CD4-positive, alpha-beta memory T cell (primary cell): ENCODE results near the gene SPTSSA. TPM values are rescaled to one million over a fixed set of nuclear protein-coding genes. Genes with fewer than 3 reads are reported as not detected.

Experiments
- CTCF ChIA-PET: fragments of 350-600 bp; sonication (Branson Sonifier 250); formaldehyde crosslinking; loops from one replicate; lab custom pipeline; 2021; ENCODE audit warnings: inconsistent platforms; ENCODE audit not compliant: partially characterized antibody; lab: Charles Lee
- POLR2A ChIA-PET: fragments of 350-600 bp; sonication (Branson Sonifier 250); formaldehyde crosslinking; loops from one replicate; lab custom pipeline; 2021; ENCODE audit not compliant: partially characterized antibody; lab: Charles Lee
- DNase-seq, 5 donors: peaks; one replicate each; pipeline versions ENCODE4 v3.0.0 to v3.0.0-alpha.2; 2020 to 2022; ENCODE audit warnings: mixed read lengths in 1 of 5
- H3K27ac ChIP-seq: one replicate; pipeline ENCODE4 v1.7.0; 2013; ENCODE audit warnings: low read depth, low read length
- H3K27me3 ChIP-seq: 2 replicates; pipeline ENCODE4 v1.7.0; 2013; ENCODE audit warnings: mild to moderate bottlenecking, low read length, moderate library complexity; ENCODE audit not compliant: insufficient read depth
- H3K36me3 ChIP-seq: 2 replicates; pipeline ENCODE4 v1.7.0; 2013; ENCODE audit warnings: mild to moderate bottlenecking, low read length, moderate library complexity; ENCODE audit not compliant: insufficient read depth
- H3K4me1 ChIP-seq: 2 replicates; pipeline ENCODE4 v1.7.0; 2013; ENCODE audit warnings: mild to moderate bottlenecking, low read length, moderate library complexity; ENCODE audit not compliant: insufficient read depth
- H3K4me3 ChIP-seq, 2 donors: one replicate each; pipeline ENCODE4 v1.7.0; 2013; ENCODE audit warnings: low read length in 2 of 2, mild to moderate bottlenecking in 1 of 2
- H3K9me3 ChIP-seq, 2 donors: one replicate each; pipeline ENCODE4 v1.7.0; 2013; ENCODE audit warnings: low read length in 2 of 2, control low read depth in 1 of 2; ENCODE audit not compliant: control insufficient read depth in 1 of 2
- H3K27ac Mint-ChIP-seq, 7 donors: one replicate each; pipeline ENCODE4 v1.8.0; 2020 to 2021; ENCODE audit warnings: mixed read lengths in 7 of 7, mild to moderate bottlenecking in 6 of 7, inconsistent platforms in 3 of 7, moderate library complexity in 3 of 7
- H3K27me3 Mint-ChIP-seq, 2 donors: one replicate each; pipeline ENCODE4 v1.8.0; 2020 to 2021; ENCODE audit warnings: mixed read lengths in 2 of 2
- H3K36me3 Mint-ChIP-seq, 2 donors: one replicate each; pipeline ENCODE4 v1.8.0; 2020 to 2021; ENCODE audit warnings: mixed read lengths in 2 of 2, inconsistent platforms in 1 of 2, mild to moderate bottlenecking in 1 of 2
- H3K4me1 Mint-ChIP-seq, 4 donors: one replicate each; pipeline ENCODE4 v1.8.0; 2020 to 2021; ENCODE audit warnings: mixed read lengths in 4 of 4, mild to moderate bottlenecking in 1 of 4
- H3K4me3 Mint-ChIP-seq, 8 donors: one replicate each; pipeline ENCODE4 v1.8.0; 2020 to 2021; ENCODE audit warnings: mixed read lengths in 8 of 8, mild to moderate bottlenecking in 7 of 8, moderate library complexity in 6 of 8, inconsistent platforms in 3 of 8
- H3K9me3 Mint-ChIP-seq, 8 donors: one replicate each; pipeline ENCODE4 v1.8.0; 2020 to 2021; ENCODE audit warnings: mixed read lengths in 8 of 8, mild to moderate bottlenecking in 5 of 8, inconsistent platforms in 3 of 8, moderate library complexity in 1 of 8
- intact Hi-C: fragments of 100-400 bp; cut with micrococcal nuclease; formaldehyde crosslinking; loops from one replicate; pipeline ENCODE4 v1.15.1; 2023
- polyA plus RNA-seq, 2 donors: library from polyadenylated mRNA; unstranded; fragments of 300-500 nt; fragmentation: Illumina TruSeq; gene quantifications; one replicate each; pipeline ENCODE4 v1.2.3, GENCODE V29; 2021
- total RNA-seq, 2 experiments: library from RNA; stranded (reverse); gene quantifications; one replicate each; pipeline ENCODE4 v1.2.3, GENCODE V29; 2021

The SPTSSA gene
- total and polyA plus RNA-seq, 4 experiments from 2014 or later: 2.1 to 9.5 (median 5.3) TPM

- H3K4me3 Mint-ChIP-seq: no peak overlapping the region
Measured at GRCh38 chr14:34425095-34425851, 36.8 kb downstream of the SPTSSA start.

DNA sequence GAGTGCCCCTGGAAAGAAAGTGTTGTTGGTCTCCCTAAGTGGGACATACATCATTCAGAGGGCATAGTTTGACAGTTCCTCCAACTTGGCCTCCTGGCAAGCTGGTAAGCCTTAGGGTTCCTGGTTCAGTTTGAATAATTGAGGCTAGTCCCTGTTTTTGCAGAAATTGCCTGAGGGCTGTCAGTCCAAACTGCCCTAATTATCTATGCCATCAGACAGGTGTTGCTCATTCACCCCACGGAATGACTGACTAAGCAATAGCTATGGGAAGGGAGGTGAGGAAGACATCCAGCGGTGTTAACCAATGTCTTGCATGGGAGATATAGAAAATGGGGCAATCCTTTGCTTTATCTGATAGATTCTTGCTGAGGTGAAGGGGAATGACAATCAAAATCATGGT is 37.6 kb downstream of the SPTSSA start:
- no peak for DNase-seq
- no peak overlapping the region for H3K4me3 Mint-ChIP-seq
- intact Hi-C loops: no loop called here
- ChIA-PET CTCF (no interaction called here), POLR2A (no interaction called here)
- Histone ChIP-seq H3K36me3 (no peaks in the 10 kb centered on the region), H3K27me3 (no peaks in the 10 kb centered on the region), H3K4me3 (no peak overlapping the region), H3K9me3 (peaks cover 0 to 6% of the 10 kb centered on the region in 2 donors), H3K27ac (no peak overlapping the region), H3K4me1 (no peaks in the 10 kb centered on the region)
- peaks cover 4 to 28% (median 16%) of the 10 kb centered on the region in 8 donors for H3K9me3 Mint-ChIP-seq
- H3K27me3 Mint-ChIP-seq: peaks cover 0 to 3% of the 10 kb centered on the region in 2 donors
- peaks cover 0 to 3% of the 10 kb centered on the region in 2 donors for H3K36me3 Mint-ChIP-seq
- H3K27ac Mint-ChIP-seq: no peak overlapping the region
- H3K4me1 Mint-ChIP-seq: no peaks in the 10 kb centered on the region

More at GRCh38 chr14:34425095-34425851, 36.8 kb downstream of the SPTSSA start:
- Histone ChIP-seq H3K4me3 (no peak overlapping the region), H3K4me1 (no peaks in the 10 kb centered on the region), H3K36me3 (no peaks in the 10 kb centered on the region), H3K27me3 (no peaks in the 10 kb centered on the region), H3K27ac (no peak overlapping the region), H3K9me3 (peaks cover 0 to 6% of the 10 kb centered on the region in 2 donors)
- intact Hi-C loops: no loop called here
- no peak overlapping the region for H3K27ac Mint-ChIP-seq
- H3K4me1 Mint-ChIP-seq: no peaks in the 10 kb centered on the region
- no peak for DNase-seq
- H3K36me3 Mint-ChIP-seq: peaks cover 0 to 3% of the 10 kb centered on the region in 2 donors
- peaks cover 4 to 21% (median 14%) of the 10 kb centered on the region in 8 donors for H3K9me3 Mint-ChIP-seq
- POLR2A ChIA-PET: no interaction called here
- CTCF ChIA-PET: no interaction called here
- H3K27me3 Mint-ChIP-seq: peaks cover 0 to 3% of the 10 kb centered on the region in 2 donors

DNA sequence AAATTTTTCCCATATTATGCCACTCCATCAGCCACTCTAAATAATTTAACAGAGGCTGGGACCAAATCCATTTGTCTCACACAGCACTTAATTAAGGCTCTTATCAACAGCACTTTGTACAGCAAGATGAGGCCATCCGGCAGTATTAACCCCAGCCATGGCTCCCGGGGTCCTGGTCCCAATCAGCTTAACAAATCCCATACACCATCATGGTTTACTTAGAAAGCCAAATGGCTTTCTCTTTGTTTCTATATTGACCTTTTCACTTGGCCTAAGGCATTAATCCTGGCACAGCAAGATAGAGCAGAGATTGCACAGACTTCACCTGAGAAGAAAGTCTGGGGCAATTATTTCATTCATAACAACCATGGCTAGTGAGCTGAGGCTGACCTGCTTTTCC is 38.6 kb downstream of the SPTSSA start:
- intact Hi-C loops: no loop called here
- ChIA-PET CTCF (no interaction called here), POLR2A (no interaction called here)
- no peaks in the 10 kb centered on the region for H3K4me1 Mint-ChIP-seq
- H3K27ac ChIP-seq: no peak overlapping the region
- DNase-seq: no peak
- H3K36me3 Mint-ChIP-seq: peaks cover 0 to 3% of the 10 kb centered on the region in 2 donors
- H3K36me3 ChIP-seq: no peaks in the 10 kb centered on the region
- H3K4me3 ChIP-seq: no peak overlapping the region
- peaks cover 0 to 3% of the 10 kb centered on the region in 2 donors for H3K27me3 Mint-ChIP-seq
- no peaks in the 10 kb centered on the region for H3K27me3 ChIP-seq
- no peaks in the 10 kb centered on the region for H3K4me1 ChIP-seq
- no peak overlapping the region for H3K4me3 Mint-ChIP-seq
- H3K27ac Mint-ChIP-seq: no peak overlapping the region
- peaks cover 0 to 6% of the 10 kb centered on the region in 2 donors for H3K9me3 ChIP-seq
- H3K9me3 Mint-ChIP-seq: peaks cover 4 to 26% (median 16%) of the 10 kb centered on the region in 8 donors

GRCh38 chr14:34420547-34421150 is 41.4 kb downstream of the SPTSSA start:
- H3K36me3 Mint-ChIP-seq: peaks cover 0 to 3% of the 10 kb centered on the region in 2 donors
- no peak overlapping the region for H3K27ac Mint-ChIP-seq
- POLR2A ChIA-PET: no interaction called here
- CTCF ChIA-PET: no interaction called here
- H3K9me3 Mint-ChIP-seq: peaks cover 6 to 26% (median 19%) of the 10 kb centered on the region in 8 donors
- H3K36me3 ChIP-seq: no peaks in the 10 kb centered on the region
- peaks cover 0 to 6% of the 10 kb centered on the region in 2 donors for H3K9me3 ChIP-seq
- peaks cover 3 to 13% of the 10 kb centered on the region in 2 donors for H3K27me3 Mint-ChIP-seq
- no peak for DNase-seq
- no peak overlapping the region for H3K27ac ChIP-seq
- intact Hi-C loops: no loop called here
- no peaks in the 10 kb centered on the region for H3K4me1 ChIP-seq
- no peak overlapping the region for H3K4me3 Mint-ChIP-seq
- H3K4me1 Mint-ChIP-seq: no peaks in the 10 kb centered on the region
- H3K4me3 ChIP-seq: no peak overlapping the region
- no peaks in the 10 kb centered on the region for H3K27me3 ChIP-seq

DNA sequence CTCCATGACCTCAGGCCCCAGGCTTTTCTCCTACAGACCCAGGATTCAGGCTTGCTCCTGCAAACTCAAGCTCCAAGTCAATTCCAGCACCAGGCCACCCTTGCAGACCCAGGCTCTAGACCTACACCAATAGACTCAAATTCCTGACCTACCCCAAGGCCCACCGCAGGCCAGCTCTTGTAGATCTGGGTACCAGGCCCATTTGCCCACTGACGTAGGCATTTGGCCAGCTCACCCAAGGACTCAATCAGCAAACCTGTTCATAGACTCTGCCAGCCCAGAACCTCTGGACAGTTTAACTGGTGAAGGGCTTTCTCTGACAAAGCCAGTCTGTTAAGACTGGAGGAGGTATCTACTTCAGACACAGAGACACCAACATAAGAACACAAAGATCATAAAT is 52.3 kb downstream of the SPTSSA start:
- CTCF ChIA-PET: no interaction called here
- Mint-ChIP-seq H3K27me3 (peaks cover 2% of the 10 kb centered on the region in 2 donors), H3K9me3 (peaks cover 0 to 36% (median 24%) of the 10 kb centered on the region in 8 donors), H3K4me3 (no peak overlapping the region), H3K27ac (no peak overlapping the region), H3K4me1 (no peaks in the 10 kb centered on the region), H3K36me3 (peaks cover 2 to 3% of the 10 kb centered on the region in 2 donors)
- DNase-seq: no peak
- POLR2A ChIA-PET: no interaction called here
- H3K4me3 ChIP-seq: no peak overlapping the region
- H3K27ac ChIP-seq: no peak overlapping the region
- intact Hi-C loops: no loop called here
- H3K27me3 ChIP-seq: no peaks in the 10 kb centered on the region
- H3K9me3 ChIP-seq: peaks cover 0 to 3% of the 10 kb centered on the region in 2 donors
- no peaks in the 10 kb centered on the region for H3K36me3 ChIP-seq
- H3K4me1 ChIP-seq: no peaks in the 10 kb centered on the region

- DNase-seq: no peak
- Mint-ChIP-seq H3K9me3 (peaks cover 0 to 29% (median 21%) of the 10 kb centered on the region in 8 donors), H3K36me3 (peaks cover 2 to 3% of the 10 kb centered on the region in 2 donors), H3K27me3 (peaks cover 2 to 4% of the 10 kb centered on the region in 2 donors), H3K27ac (no peak overlapping the region), H3K4me3 (no peak overlapping the region), H3K4me1 (peaks cover 0 to 2% (median 0%) of the 10 kb centered on the region in 4 donors)
- Histone ChIP-seq H3K27ac (no peak overlapping the region), H3K36me3 (no peaks in the 10 kb centered on the region), H3K9me3 (peaks cover 0 to 3% of the 10 kb centered on the region in 2 donors), H3K4me1 (no peaks in the 10 kb centered on the region), H3K4me3 (no peak overlapping the region), H3K27me3 (no peaks in the 10 kb centered on the region)
- intact Hi-C loops: no loop called here
- CTCF ChIA-PET: no interaction called here
- POLR2A ChIA-PET: no interaction called here
Measured at GRCh38 chr14:34407951-34408350, 54.1 kb downstream of the SPTSSA start.

DNA sequence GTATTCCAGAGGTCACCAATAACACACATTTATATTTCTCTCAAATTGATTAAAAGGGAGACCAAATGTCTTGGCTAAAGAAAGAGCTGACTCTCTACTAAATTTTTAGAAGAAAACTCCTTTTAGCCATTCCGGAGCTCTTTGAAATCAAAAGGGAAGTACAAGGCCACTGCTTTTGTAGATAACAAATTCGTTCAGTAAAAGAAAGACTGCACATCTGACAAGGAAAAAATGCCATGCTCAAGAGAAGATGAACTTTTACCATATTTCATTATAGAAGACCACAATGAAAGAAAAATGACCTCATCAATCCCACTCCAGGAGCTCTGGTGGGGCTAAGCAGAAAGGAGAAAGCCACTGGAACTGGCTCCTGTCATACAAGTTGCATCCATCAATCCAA is 57.6 kb downstream of the SPTSSA start:
- Histone ChIP-seq H3K4me3 (no peak overlapping the region), H3K27ac (no peak overlapping the region), H3K36me3 (no peaks in the 10 kb centered on the region), H3K9me3 (no peaks in the 10 kb centered on the region), H3K4me1 (no peaks in the 10 kb centered on the region), H3K27me3 (no peaks in the 10 kb centered on the region)
- H3K27me3 Mint-ChIP-seq: peaks cover 3 to 4% of the 10 kb centered on the region in 2 donors
- H3K9me3 Mint-ChIP-seq: peaks cover 0 to 18% (median 8%) of the 10 kb centered on the region in 8 donors
- H3K27ac Mint-ChIP-seq: no peak overlapping the region
- no peak overlapping the region for H3K4me3 Mint-ChIP-seq
- no peak for DNase-seq
- POLR2A ChIA-PET: no interaction called here
- H3K36me3 Mint-ChIP-seq: no peaks in the 10 kb centered on the region
- H3K4me1 Mint-ChIP-seq: peaks cover 0 to 2% (median 0%) of the 10 kb centered on the region in 4 donors
- intact Hi-C loops: no loop called here
- CTCF ChIA-PET: no interaction called here
